ENCODE data around the gene SSH2.

- TF ChIP-seq ZNF121 (tag by site-specific recombination; IDR thresholded peaks at IDR 0.05): no peak
- no peak for TF ChIP-seq REST (tag by site-specific recombination; IDR thresholded peaks at IDR 0.05)
Measured at GRCh38 chr17:29722411-29723198, 207.4 kb downstream of the SSH2 start.

Measured in HEK293 (cell line).